CD8-positive, alpha-beta memory T cell (primary cell): Measurements from ENCODE around the gene FAM25A. TPM values are rescaled to one million over a fixed set of nuclear protein-coding genes. Genes with fewer than 3 reads are reported as not detected.
"Not testable (repeated sequence)": the region's sequence is repeated elsewhere in the genome, so short reads cannot be mapped to it uniquely, and the experiment has no call there.

ENCODE experiments used
- CTCF ChIA-PET: fragments of 350-600 bp; sonication (Branson Sonifier 250); formaldehyde crosslinking; loops from one replicate; lab custom pipeline; 2021; ENCODE audit warnings: antibody characterized with exemption; lab: Charles Lee
- POLR2A ChIA-PET: fragments of 350-600 bp; sonication (Branson Sonifier 250); formaldehyde crosslinking; loops from one replicate; lab custom pipeline; 2021; ENCODE audit warnings: antibody characterized with exemption; lab: Charles Lee
- DNase-seq, 5 donors: peaks; one replicate each; pipeline versions ENCODE4 v3.0.0 to v3.0.0-alpha.2; 2020 to 2022; ENCODE audit warnings: mixed read lengths in 1 of 5
- H3K27ac ChIP-seq: one replicate; pipeline ENCODE4 v1.7.0; 2013; ENCODE audit warnings: low read depth, mild to moderate bottlenecking, low read length, moderate library complexity
- H3K27me3 ChIP-seq: 2 replicates; pipeline ENCODE4 v1.7.0; 2013; ENCODE audit warnings: low read length, mild to moderate bottlenecking; ENCODE audit not compliant: insufficient read depth, poor library complexity, severe bottlenecking
- H3K36me3 ChIP-seq: 2 replicates; pipeline ENCODE4 v1.7.0; 2013; ENCODE audit warnings: mild to moderate bottlenecking, low read length, moderate library complexity; ENCODE audit not compliant: insufficient read depth
- H3K4me1 ChIP-seq: 2 replicates; pipeline ENCODE4 v1.7.0; 2013; ENCODE audit warnings: mild to moderate bottlenecking, low read length, moderate library complexity; ENCODE audit not compliant: insufficient read depth
- H3K4me3 ChIP-seq: 2 replicates; pipeline ENCODE4 v1.7.0; 2013; ENCODE audit warnings: mild to moderate bottlenecking, low read length
- H3K9me3 ChIP-seq: 2 replicates; pipeline ENCODE4 v1.7.0; 2013; ENCODE audit warnings: mild to moderate bottlenecking, low read length
- H3K27ac Mint-ChIP-seq, 8 donors: one replicate each; pipeline ENCODE4 v1.8.0; 2020 to 2021; ENCODE audit warnings: mixed read lengths in 8 of 8, mild to moderate bottlenecking in 6 of 8, inconsistent platforms in 3 of 8, moderate library complexity in 3 of 8
- H3K27me3 Mint-ChIP-seq, 2 donors: one replicate each; pipeline ENCODE4 v1.8.0; 2020 to 2021; ENCODE audit warnings: mixed read lengths in 2 of 2, mild to moderate bottlenecking in 1 of 2, moderate library complexity in 1 of 2
- H3K36me3 Mint-ChIP-seq, 3 donors: one replicate each; pipeline ENCODE4 v1.8.0; 2020 to 2021; ENCODE audit warnings: mixed read lengths in 3 of 3, inconsistent platforms in 1 of 3, mild to moderate bottlenecking in 1 of 3
- H3K4me1 Mint-ChIP-seq, 3 donors: one replicate each; pipeline ENCODE4 v1.8.0; 2020 to 2021; ENCODE audit warnings: mixed read lengths in 3 of 3, inconsistent platforms in 1 of 3, mild to moderate bottlenecking in 1 of 3
- H3K4me3 Mint-ChIP-seq, 7 donors: one replicate each; pipeline ENCODE4 v1.8.0; 2020 to 2021; ENCODE audit warnings: mixed read lengths in 7 of 7, mild to moderate bottlenecking in 6 of 7, moderate library complexity in 4 of 7, inconsistent platforms in 2 of 7
- H3K9me3 Mint-ChIP-seq, 5 donors: one replicate each; pipeline ENCODE4 v1.8.0; 2020 to 2022; ENCODE audit warnings: mixed read lengths in 5 of 5, mild to moderate bottlenecking in 3 of 5, moderate library complexity in 2 of 5, inconsistent platforms in 1 of 5
- polyA plus RNA-seq: library from polyadenylated mRNA; unstranded; fragments of 300-500 nt; fragmentation: Illumina TruSeq; gene quantifications from one replicate; pipeline ENCODE4 v1.2.3, GENCODE V29; 2021
- total RNA-seq, 2 experiments: library from RNA; stranded (reverse); gene quantifications; one replicate each; pipeline ENCODE4 v1.2.3, GENCODE V29; 2021

FAM25A gene
- not detected for total RNA-seq
- not detected for polyA plus RNA-seq

DNA sequence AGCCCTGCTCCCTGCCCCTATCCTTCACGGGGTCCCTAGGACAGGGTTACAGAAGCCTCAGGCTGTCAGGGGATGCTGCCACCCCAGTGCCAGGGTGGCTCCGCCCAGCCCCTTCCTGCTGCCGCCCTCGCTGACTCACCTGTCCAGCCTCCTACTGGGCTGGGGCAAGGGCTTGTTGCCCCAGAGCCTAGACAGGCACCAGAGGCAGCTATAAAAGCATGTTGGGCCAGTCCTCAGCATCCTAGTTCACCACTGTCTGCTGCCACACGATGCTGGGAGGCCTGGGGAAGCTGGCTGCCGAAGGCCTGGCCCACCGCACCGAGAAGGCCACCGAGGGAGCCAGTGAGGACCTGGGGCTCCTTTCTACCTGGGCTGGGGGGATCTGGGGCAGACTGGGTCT is at the start of gene FAM25A:
TSS of gene FAM25A (plus strand) at position 239 of the 400 bp plus-strand sequence. CDS start at position 270, 31 bp downstream.
- H3K9me3 ChIP-seq, result not testable (repeated sequence)

GRCh38 chr10:86970982-86971231 is 49.2 kb upstream of the FAM25A start:
- no peak for DNase-seq
- peaks cover 0 to 2% of the 10 kb centered on the region in 2 donors for H3K27me3 Mint-ChIP-seq
- Histone ChIP-seq H3K4me3 (peak overlapping the region; percentile 71), H3K27ac (peak overlapping the region; percentile 61), H3K4me1 (peaks cover 42% of the 10 kb centered on the region), H3K9me3 (no peaks in the 10 kb centered on the region), H3K27me3 (no peaks in the 10 kb centered on the region), H3K36me3 (no peaks in the 10 kb centered on the region)
- CTCF ChIA-PET, result interaction anchor here (1.0 to 1.7 kb wide), 3 partner anchors 14 to 31 kb away, joined by 4 to 7 read pairs (median 6); partner anchors contain the start of gene MMRN2
- peak overlapping the region; percentile 74 to 97 (median 89) for H3K27ac Mint-ChIP-seq
- H3K4me1 Mint-ChIP-seq, result peaks cover 24 to 50% (median 33%) of the 10 kb centered on the region in 3 donors
- POLR2A ChIA-PET, result interaction anchor here (0.6 to 1.3 kb wide), 10 partner anchors 10 to 1854 kb away, joined by 3 to 9 read pairs (median 4); partner anchors contain the start of genes ATAD1, BMPR1A, GLUD1 and SHLD2
- H3K4me3 Mint-ChIP-seq, result peak overlapping the region; percentile 76 to 92 (median 82)
- no peaks in the 10 kb centered on the region for H3K9me3 Mint-ChIP-seq
- H3K36me3 Mint-ChIP-seq, result no peaks in the 10 kb centered on the region

More for the DNA sequence above, at the start of gene FAM25A:
- H3K36me3 Mint-ChIP-seq, CTCF ChIA-PET, H3K36me3 ChIP-seq, H3K27ac Mint-ChIP-seq, H3K4me1 Mint-ChIP-seq, H3K27me3 ChIP-seq, H3K9me3 Mint-ChIP-seq, H3K4me3 Mint-ChIP-seq, DNase-seq, POLR2A ChIA-PET, H3K4me1 ChIP-seq, H3K27me3 Mint-ChIP-seq, H3K27ac ChIP-seq, H3K4me3 ChIP-seq: not testable (repeated sequence)

- H3K4me3 ChIP-seq, result peak overlapping the region; percentile 71
- H3K4me1 Mint-ChIP-seq, result peaks cover 18 to 45% (median 28%) of the 10 kb centered on the region in 3 donors
- peaks cover 37% of the 10 kb centered on the region for H3K4me1 ChIP-seq
Observed at GRCh38 chr10:86971232-86971991, 48.7 kb upstream of the FAM25A start.

GRCh38 chr10:86972613-86973380 is 47.3 kb upstream of the FAM25A start:
- Histone ChIP-seq H3K4me1 (peaks cover 31% of the 10 kb centered on the region), H3K4me3 (no peak overlapping the region), H3K9me3 (no peaks in the 10 kb centered on the region), H3K36me3 (no peaks in the 10 kb centered on the region), H3K27ac (no peak overlapping the region), H3K27me3 (no peaks in the 10 kb centered on the region)
- ChIA-PET CTCF (no interaction called here), POLR2A (no interaction called here)
- DNase-seq, result no peak
- Mint-ChIP-seq H3K27ac (peak overlapping the region in 7 of 8 donors; percentile 7 to 86 (median 68)), H3K9me3 (no peaks in the 10 kb centered on the region), H3K4me1 (peaks cover 15 to 35% (median 21%) of the 10 kb centered on the region in 3 donors), H3K4me3 (peak overlapping the region; percentile 4 to 66 (median 39)), H3K27me3 (peaks cover 0 to 2% of the 10 kb centered on the region in 2 donors), H3K36me3 (no peaks in the 10 kb centered on the region)

More at GRCh38 chr10:86971232-86971991, 48.7 kb upstream of the FAM25A start:
- H3K27me3 Mint-ChIP-seq, result peaks cover 0 to 2% of the 10 kb centered on the region in 2 donors
- H3K4me3 Mint-ChIP-seq, result peak overlapping the region; percentile 76 to 92 (median 82)
- DNase-seq, result peak; percentile 86 to 95 (median 89)
- no peaks in the 10 kb centered on the region for H3K27me3 ChIP-seq
- no peaks in the 10 kb centered on the region for H3K9me3 Mint-ChIP-seq
- H3K36me3 Mint-ChIP-seq, result no peaks in the 10 kb centered on the region
- no peaks in the 10 kb centered on the region for H3K36me3 ChIP-seq
- CTCF ChIA-PET, result interaction anchor here (1.0 to 1.7 kb wide), 3 partner anchors 15 to 32 kb away, joined by 4 to 7 read pairs (median 6); partner anchors contain the start of gene MMRN2
- H3K27ac ChIP-seq, result peak overlapping the region; percentile 61
- no peaks in the 10 kb centered on the region for H3K9me3 ChIP-seq
- H3K27ac Mint-ChIP-seq, result peak overlapping the region; percentile 90 to 97 (median 94)
- POLR2A ChIA-PET, result interaction anchor here (0.6 to 1.3 kb wide), 10 partner anchors 11 to 1853 kb away, joined by 3 to 9 read pairs (median 4); partner anchors contain the start of genes ATAD1, BMPR1A, GLUD1 and SHLD2

GRCh38 chr10:86974484-86974883 is 45.6 kb upstream of the FAM25A start:
- peaks cover 0 to 2% of the 10 kb centered on the region in 2 donors for H3K27me3 Mint-ChIP-seq

DNA sequence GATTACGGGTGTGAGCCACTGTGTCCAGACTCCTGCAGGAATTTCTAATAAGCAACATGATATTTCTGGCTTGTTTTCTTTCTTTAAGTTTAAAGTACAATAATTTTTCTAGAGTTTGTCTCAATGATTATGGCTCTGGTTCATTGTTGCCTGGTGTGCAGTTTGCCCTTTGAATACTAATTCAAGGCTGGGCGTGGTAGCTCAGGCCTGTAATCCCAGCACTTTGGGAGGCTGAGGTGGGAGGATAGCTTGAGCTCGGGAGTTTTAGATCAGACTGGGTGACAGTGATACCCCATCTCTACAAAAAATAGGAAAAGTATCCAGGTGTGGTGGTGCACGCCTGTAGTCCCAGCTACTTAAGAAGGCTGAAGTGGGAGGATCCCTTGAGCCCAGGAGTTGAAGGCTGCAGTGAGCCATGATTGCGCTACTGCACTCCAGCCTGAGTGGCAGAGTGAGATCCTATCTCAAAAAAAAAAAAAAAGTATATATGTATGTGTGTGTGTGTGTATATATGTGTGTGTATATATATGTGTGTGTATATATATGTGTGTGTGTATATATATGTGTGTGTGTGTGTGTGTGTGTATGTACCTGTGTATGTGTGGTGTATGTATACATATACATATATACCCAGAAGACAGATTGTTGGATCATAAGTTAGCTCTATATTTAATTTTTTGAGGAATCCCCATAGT is 43.6 kb upstream of the FAM25A start:
- H3K27me3 ChIP-seq, result no peaks in the 10 kb centered on the region
- CTCF ChIA-PET, result interaction anchor here (1.3 kb wide), 1 partner anchor 10 kb away, joined by 4 read pairs; no protein-coding TSS in a partner anchor
- no peaks in the 10 kb centered on the region for H3K9me3 ChIP-seq
- no peak overlapping the region for H3K27ac ChIP-seq
- H3K36me3 ChIP-seq, result no peaks in the 10 kb centered on the region
- peaks cover 6% of the 10 kb centered on the region for H3K4me1 ChIP-seq
- Mint-ChIP-seq H3K4me1 (peaks cover 10% of the 10 kb centered on the region in 3 donors), H3K9me3 (no peaks in the 10 kb centered on the region), H3K4me3 (no peak overlapping the region), H3K27me3 (peaks cover 0 to 2% of the 10 kb centered on the region in 2 donors), H3K36me3 (no peaks in the 10 kb centered on the region), H3K27ac (no peak overlapping the region)
- no peak for DNase-seq
- POLR2A ChIA-PET, result no interaction called here
- no peak overlapping the region for H3K4me3 ChIP-seq

More at GRCh38 chr10:86974484-86974883, 45.6 kb upstream of the FAM25A start:
- Mint-ChIP-seq H3K27ac (peak overlapping the region in 4 of 8 donors; percentile 41 to 64 (median 54)), H3K36me3 (no peaks in the 10 kb centered on the region), H3K9me3 (no peaks in the 10 kb centered on the region), H3K4me1 (peaks cover 15 to 27% (median 17%) of the 10 kb centered on the region in 3 donors), H3K4me3 (peak overlapping the region in 1 of 7 donors; percentile 71)
- no peak for DNase-seq
- POLR2A ChIA-PET, result no interaction called here
- CTCF ChIA-PET, result interaction anchor here (1.3 kb wide), 1 partner anchor 8 kb away, joined by 4 read pairs; no protein-coding TSS in a partner anchor
- no peaks in the 10 kb centered on the region for H3K27me3 ChIP-seq
- no peak overlapping the region for H3K4me3 ChIP-seq
- H3K4me1 ChIP-seq, result peaks cover 22% of the 10 kb centered on the region
- no peaks in the 10 kb centered on the region for H3K36me3 ChIP-seq
- H3K9me3 ChIP-seq, result no peaks in the 10 kb centered on the region
- no peak overlapping the region for H3K27ac ChIP-seq

DNA sequence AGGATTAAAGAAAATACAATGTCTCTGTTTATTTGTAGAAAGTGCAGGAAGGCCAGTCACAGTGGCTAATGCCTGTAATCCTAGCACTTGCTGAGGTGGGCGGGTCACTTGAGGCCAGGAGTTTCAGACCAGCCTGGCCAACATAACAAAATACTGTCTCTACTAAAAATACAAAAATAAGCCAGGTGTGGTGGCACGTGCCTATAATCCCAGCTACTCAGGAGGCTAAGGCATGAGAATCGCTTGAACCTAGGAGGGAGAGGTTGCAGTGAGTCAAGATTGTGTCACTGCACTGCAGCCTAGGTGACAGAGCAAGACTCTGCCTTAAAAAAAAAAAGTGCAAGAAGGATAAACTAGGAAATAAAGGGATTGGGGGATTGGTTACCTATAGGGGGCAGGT is 41.6 kb upstream of the FAM25A start:
- H3K9me3 ChIP-seq, POLR2A ChIA-PET, H3K4me3 ChIP-seq, H3K4me3 Mint-ChIP-seq, H3K27me3 Mint-ChIP-seq, H3K36me3 Mint-ChIP-seq, CTCF ChIA-PET, H3K27ac ChIP-seq, H3K9me3 Mint-ChIP-seq, H3K4me1 ChIP-seq, H3K4me1 Mint-ChIP-seq, DNase-seq, H3K27me3 ChIP-seq, H3K36me3 ChIP-seq: not testable (repeated sequence)
- H3K27ac Mint-ChIP-seq, result peak overlapping the region in 1 of 8 donors; percentile 58
